ENCODE results near the gene LSM2. TPM values are rescaled to one million over a fixed set of nuclear protein-coding genes. Genes with fewer than 3 reads are reported as not detected.

The LSM2 gene
- total and polyA plus RNA-seq, 9 of the 15 experiments (the other 6 are each of a cell fraction or from before 2014, with no cell fraction given), result 154 to 407 (median 223) TPM

DNA sequence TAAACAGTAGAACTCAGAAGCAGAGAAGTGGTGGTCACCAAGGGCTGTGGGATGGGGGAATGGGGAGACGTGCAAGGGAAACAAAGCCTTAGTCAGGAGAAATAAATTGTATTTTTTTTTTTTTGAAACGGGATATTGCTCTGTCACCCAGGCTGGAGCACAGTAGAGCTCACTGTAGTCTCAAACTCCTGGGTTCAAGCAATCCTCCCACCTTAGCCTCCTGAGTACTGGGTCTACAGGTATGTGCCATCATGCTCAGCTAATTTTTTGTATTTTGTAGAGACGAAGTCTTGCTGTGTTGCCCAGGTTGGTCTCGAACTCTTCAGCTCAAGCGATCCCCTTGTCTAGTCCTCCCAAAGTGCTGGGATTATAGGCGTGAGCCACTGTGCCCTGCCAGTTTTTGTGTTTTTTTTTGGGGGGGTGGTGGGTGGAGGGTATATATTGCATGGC is 24.1 kb upstream of the LSM2 start (continued):
- TF ChIP-seq NR2C2 (CRISPR knock-in tag; IDR thresholded peaks at IDR 0.05) (0 out of 2 replicates have a peak, but pooled peaks have one; percentile 43), NR2C2 (tag; IDR thresholded peaks at IDR 0.05) (no peak), CHD2 (IDR thresholded peaks at IDR 0.05; ENCODE audit: low read depth, low read length) (peak; percentile 62; the same call in 1 of the 2 replicates), NR2C1 (IDR thresholded peaks at IDR 0.05) (no peak), NR2C1 (tag; IDR thresholded peaks at IDR 0.05) (no peak), ASH1L (IDR thresholded peaks at IDR 0.05; ENCODE audit: borderline replicate concordance, low read depth, partially characterized antibody) (no peak), SMARCA5 (IDR thresholded peaks at IDR 0.05) (0 out of 2 replicates have a peak, but pooled peaks have one; percentile 9), KDM5B (IDR thresholded peaks at IDR 0.05; ENCODE audit: insufficient replicate concordance, low read depth, low read length) (peak; percentile 6), ZNF445 (CRISPR knock-in tag; IDR thresholded peaks at IDR 0.05; ENCODE audit: low read depth) (no peak), ZEB2 (IDR thresholded peaks at IDR 0.05) (no peak), POLR2AphosphoS5 (IDR thresholded peaks at IDR 0.05; ENCODE audit: control insufficient read depth, insufficient read depth, low read depth, low read length) (0 out of 2 replicates have a peak, but pooled peaks have one; percentile 31), HEY1 (CRISPR knock-in tag; IDR thresholded peaks at IDR 0.05; ENCODE audit: borderline replicate concordance) (no peak), CEBPB (tag; IDR thresholded peaks at IDR 0.05) (0 out of 2 replicates have a peak, but pooled peaks have one; percentile 4), CEBPG (CRISPR knock-in tag; IDR thresholded peaks at IDR 0.05) (peak; percentile 13; the same call in 1 of the 2 replicates), CEBPG (tag; conservative IDR thresholded peaks at IDR 0.05 in 1 of 2, IDR thresholded peaks at IDR 0.05 in 1 of 2) (no peak; a peak in 1 of 4 replicates), MAZ (CRISPR knock-in tag; conservative IDR thresholded peaks at IDR 0.05 in 1 of 2, IDR thresholded peaks at IDR 0.05 in 1 of 2) (no peak), HMG20B (CRISPR knock-in tag; IDR thresholded peaks at IDR 0.05) (0 out of 2 replicates have a peak, but pooled peaks have one; percentile 23), NCOA6 (IDR thresholded peaks at IDR 0.05) (no peak), SIN3A (IDR thresholded peaks at IDR 0.05; ENCODE audit: borderline replicate concordance in 2 of 2, control insufficient read depth in 1 of 2, low read depth in 2 of 2, low read length in 2 of 2) (peak; percentile 22 to 53; a peak in 2 of 4 replicates), RBBP5 (IDR thresholded peaks at IDR 0.05; ENCODE audit: borderline replicate concordance, insufficient read depth, low read length, poor library complexity, severe bottlenecking) (peak; percentile 22), CHD1 (IDR thresholded peaks at IDR 0.05; ENCODE audit: low read length) (peak; percentile 85), ETV6 (IDR thresholded peaks at IDR 0.05; ENCODE audit: borderline replicate concordance in 1 of 2, low read depth in 2 of 2, low read length in 1 of 2) (0 out of 4 replicates have a peak, but pooled peaks of 1 of the 2 experiments have one; percentile 11), ETV6 (CRISPR knock-in tag; IDR thresholded peaks at IDR 0.05; ENCODE audit: borderline replicate concordance) (no peak), LARP7 (IDR thresholded peaks at IDR 0.05) (0 out of 2 replicates have a peak, but pooled peaks have one; percentile 29)
- TF ChIP-seq, protein P1, sequence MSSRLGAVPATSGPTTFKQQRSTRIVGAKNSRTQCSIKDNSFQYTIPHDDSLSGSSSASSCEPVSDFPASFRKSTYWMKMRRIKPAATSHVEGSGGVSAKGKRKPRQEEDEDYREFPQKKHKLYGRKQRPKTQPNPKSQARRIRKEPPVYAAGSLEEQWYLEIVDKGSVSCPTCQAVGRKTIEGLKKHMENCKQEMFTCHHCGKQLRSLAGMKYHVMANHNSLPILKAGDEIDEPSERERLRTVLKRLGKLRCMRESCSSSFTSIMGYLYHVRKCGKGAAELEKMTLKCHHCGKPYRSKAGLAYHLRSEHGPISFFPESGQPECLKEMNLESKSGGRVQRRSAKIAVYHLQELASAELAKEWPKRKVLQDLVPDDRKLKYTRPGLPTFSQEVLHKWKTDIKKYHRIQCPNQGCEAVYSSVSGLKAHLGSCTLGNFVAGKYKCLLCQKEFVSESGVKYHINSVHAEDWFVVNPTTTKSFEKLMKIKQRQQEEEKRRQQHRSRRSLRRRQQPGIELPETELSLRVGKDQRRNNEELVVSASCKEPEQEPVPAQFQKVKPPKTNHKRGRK (tag; IDR thresholded peaks at IDR 0.05), result no peak
- TF ChIP-seq, protein P2, sequence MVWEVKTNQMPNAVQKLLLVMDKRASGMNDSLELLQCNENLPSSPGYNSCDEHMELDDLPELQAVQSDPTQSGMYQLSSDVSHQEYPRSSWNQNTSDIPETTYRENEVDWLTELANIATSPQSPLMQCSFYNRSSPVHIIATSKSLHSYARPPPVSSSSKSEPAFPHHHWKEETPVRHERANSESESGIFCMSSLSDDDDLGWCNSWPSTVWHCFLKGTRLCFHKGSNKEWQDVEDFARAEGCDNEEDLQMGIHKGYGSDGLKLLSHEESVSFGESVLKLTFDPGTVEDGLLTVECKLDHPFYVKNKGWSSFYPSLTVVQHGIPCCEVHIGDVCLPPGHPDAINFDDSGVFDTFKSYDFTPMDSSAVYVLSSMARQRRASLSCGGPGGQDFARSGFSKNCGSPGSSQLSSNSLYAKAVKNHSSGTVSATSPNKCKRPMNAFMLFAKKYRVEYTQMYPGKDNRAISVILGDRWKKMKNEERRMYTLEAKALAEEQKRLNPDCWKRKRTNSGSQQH (CRISPR knock-in tag; IDR thresholded peaks at IDR 0.05), result no peak
